ENCODE data around the gene SLC30A7.

DNA sequence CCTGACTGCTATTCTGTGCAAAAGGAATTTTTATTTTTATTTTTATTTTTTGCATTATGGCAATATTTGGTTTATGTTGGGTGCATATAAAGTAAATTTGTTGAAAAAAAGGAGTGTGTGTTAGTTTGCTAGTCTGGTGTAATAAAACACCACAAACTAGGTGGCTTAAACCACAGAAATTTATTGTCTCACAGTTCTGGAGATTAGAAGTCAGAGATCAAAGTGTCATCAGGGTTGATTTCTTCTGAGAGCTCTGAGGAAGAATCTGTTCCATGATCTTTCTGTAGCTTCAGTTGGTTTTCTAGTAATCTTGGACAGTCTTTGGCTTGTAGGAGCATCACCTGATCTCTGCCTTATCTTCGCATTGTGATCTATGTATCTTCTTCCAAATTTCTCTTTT, 6.5 kb downstream of the SLC30A7 start:
- TF ChIP-seq, protein P1, sequence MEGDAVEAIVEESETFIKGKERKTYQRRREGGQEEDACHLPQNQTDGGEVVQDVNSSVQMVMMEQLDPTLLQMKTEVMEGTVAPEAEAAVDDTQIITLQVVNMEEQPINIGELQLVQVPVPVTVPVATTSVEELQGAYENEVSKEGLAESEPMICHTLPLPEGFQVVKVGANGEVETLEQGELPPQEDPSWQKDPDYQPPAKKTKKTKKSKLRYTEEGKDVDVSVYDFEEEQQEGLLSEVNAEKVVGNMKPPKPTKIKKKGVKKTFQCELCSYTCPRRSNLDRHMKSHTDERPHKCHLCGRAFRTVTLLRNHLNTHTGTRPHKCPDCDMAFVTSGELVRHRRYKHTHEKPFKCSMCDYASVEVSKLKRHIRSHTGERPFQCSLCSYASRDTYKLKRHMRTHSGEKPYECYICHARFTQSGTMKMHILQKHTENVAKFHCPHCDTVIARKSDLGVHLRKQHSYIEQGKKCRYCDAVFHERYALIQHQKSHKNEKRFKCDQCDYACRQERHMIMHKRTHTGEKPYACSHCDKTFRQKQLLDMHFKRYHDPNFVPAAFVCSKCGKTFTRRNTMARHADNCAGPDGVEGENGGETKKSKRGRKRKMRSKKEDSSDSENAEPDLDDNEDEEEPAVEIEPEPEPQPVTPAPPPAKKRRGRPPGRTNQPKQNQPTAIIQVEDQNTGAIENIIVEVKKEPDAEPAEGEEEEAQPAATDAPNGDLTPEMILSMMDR (IDR thresholded peaks at IDR 0.05; ENCODE audit: low read depth, low read length, missing input control) = no peak
- TF ChIP-seq, protein P2, sequence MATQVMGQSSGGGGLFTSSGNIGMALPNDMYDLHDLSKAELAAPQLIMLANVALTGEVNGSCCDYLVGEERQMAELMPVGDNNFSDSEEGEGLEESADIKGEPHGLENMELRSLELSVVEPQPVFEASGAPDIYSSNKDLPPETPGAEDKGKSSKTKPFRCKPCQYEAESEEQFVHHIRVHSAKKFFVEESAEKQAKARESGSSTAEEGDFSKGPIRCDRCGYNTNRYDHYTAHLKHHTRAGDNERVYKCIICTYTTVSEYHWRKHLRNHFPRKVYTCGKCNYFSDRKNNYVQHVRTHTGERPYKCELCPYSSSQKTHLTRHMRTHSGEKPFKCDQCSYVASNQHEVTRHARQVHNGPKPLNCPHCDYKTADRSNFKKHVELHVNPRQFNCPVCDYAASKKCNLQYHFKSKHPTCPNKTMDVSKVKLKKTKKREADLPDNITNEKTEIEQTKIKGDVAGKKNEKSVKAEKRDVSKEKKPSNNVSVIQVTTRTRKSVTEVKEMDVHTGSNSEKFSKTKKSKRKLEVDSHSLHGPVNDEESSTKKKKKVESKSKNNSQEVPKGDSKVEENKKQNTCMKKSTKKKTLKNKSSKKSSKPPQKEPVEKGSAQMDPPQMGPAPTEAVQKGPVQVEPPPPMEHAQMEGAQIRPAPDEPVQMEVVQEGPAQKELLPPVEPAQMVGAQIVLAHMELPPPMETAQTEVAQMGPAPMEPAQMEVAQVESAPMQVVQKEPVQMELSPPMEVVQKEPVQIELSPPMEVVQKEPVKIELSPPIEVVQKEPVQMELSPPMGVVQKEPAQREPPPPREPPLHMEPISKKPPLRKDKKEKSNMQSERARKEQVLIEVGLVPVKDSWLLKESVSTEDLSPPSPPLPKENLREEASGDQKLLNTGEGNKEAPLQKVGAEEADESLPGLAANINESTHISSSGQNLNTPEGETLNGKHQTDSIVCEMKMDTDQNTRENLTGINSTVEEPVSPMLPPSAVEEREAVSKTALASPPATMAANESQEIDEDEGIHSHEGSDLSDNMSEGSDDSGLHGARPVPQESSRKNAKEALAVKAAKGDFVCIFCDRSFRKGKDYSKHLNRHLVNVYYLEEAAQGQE (IDR thresholded peaks at IDR 0.05) = no peak
- TF ChIP-seq, protein P3, sequence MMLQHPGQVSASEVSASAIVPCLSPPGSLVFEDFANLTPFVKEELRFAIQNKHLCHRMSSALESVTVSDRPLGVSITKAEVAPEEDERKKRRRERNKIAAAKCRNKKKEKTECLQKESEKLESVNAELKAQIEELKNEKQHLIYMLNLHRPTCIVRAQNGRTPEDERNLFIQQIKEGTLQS (IDR thresholded peaks at IDR 0.05) = no peak
- no peak for TF ChIP-seq TAF1 (conservative IDR thresholded peaks at IDR 0.05)
- TF ChIP-seq HNF4A (conservative IDR thresholded peaks at IDR 0.05) = no peak
- TF ChIP-seq JUND (IDR thresholded peaks at IDR 0.05) = no peak

Measured in liver (tissue), 3 donors.